ENCODE results near the gene DENND4C. TPM values are rescaled to one million over a fixed set of nuclear protein-coding genes. Genes with fewer than 3 reads are reported as not detected.
A peak's percentile ranks its signal among the peaks of the same experiment; 100 is the strongest.
"Not testable (repeated sequence)": the region's sequence is repeated elsewhere in the genome, so short reads cannot be mapped to it uniquely, and the experiment has no call there.

The DENND4C gene
- total and polyA plus RNA-seq, 10 donors, result 3.7 to 106 (median 48.7) TPM

DNA sequence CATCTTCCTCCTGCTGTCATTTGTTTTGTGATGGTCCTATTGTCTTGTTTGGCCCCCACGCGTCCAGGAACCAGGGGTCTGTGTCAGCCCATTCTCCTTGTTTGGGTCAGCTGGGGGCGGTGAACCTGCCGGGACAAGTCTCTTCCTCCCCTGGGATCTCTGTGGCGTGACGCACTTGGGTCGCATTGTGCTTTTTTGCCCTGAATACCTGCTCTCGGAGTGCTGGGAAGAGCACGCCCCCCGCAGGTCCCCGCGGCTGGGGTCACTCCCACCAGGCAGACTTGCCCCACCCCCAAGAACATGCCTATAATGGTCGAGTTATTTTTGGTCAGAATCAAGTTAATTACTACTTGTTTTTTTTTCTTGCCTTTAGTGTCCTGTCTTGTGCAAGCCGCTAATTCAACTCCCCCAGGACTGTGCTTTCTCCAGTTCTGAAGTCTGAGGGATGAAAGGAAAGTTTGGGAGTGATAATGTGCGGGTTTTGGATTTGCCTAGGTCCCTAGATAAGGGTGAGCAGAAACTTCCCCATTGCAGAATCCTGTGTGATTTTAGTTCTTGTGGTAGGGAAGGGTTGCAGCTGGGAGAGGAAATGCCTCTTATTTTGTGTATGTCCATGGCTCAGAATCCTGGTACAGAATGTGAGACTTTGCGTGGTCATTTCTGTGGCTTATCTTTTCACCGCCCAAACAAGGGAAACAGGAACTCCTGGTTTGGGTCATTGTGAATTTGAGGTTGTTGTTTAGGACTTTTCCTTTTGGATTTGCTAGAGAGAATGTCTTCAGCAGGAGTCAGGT is 179.1 kb downstream of the DENND4C start:
- Histone ChIP-seq H3K4me3 (peak overlapping the region; percentile 75 to 92 (median 82)), H3K4me1 (peaks cover 3 to 26% (median 15%) of the 10 kb centered on the region in 6 donors), H3K27ac (peak overlapping the region; percentile 72 to 89 (median 84)), H3K27me3 (replicated peaks in 1 of 7) (no peaks in the 10 kb centered on the region), H3K9me3 (no peaks in the 10 kb centered on the region), H3K36me3 (no peaks in the 10 kb centered on the region)
- peak; percentile 83 for DNase-seq
- 2 to 5% (median 3%) methylated on average over 17 of the region's 17 CpGs for WGBS, 5 donors
- TF ChIP-seq POLR2AphosphoS5 (IDR thresholded peaks at IDR 0.05) (no peak), POLR2A (IDR thresholded peaks at IDR 0.05) (no peak)
- TF ChIP-seq, protein P1, sequence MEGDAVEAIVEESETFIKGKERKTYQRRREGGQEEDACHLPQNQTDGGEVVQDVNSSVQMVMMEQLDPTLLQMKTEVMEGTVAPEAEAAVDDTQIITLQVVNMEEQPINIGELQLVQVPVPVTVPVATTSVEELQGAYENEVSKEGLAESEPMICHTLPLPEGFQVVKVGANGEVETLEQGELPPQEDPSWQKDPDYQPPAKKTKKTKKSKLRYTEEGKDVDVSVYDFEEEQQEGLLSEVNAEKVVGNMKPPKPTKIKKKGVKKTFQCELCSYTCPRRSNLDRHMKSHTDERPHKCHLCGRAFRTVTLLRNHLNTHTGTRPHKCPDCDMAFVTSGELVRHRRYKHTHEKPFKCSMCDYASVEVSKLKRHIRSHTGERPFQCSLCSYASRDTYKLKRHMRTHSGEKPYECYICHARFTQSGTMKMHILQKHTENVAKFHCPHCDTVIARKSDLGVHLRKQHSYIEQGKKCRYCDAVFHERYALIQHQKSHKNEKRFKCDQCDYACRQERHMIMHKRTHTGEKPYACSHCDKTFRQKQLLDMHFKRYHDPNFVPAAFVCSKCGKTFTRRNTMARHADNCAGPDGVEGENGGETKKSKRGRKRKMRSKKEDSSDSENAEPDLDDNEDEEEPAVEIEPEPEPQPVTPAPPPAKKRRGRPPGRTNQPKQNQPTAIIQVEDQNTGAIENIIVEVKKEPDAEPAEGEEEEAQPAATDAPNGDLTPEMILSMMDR (IDR thresholded peaks at IDR 0.05 in 8 of 11, conservative IDR thresholded peaks at IDR 0.05 in 3 of 11), result no peak
- intact Hi-C loops (cut with DNase I; ENCODE audit: low total_unique reads), result no loop called here

DNA sequence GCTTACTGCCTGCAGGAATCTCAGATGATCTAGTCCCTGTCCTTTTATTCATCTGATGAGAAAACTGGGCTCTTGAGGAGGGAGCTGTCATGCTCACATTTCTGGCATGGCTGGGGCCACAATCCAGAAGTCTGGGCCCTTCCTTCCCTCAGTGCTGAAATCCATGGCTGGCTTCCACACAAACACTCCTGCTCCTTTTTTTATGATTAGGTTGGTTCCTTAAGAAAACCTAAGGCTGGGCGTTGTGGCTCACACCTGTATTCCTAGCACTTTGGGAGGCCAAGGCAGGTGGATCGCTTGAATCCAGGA is 179.7 kb downstream of the DENND4C start:
- intact Hi-C loops (cut with DNase I; ENCODE audit: low total_unique reads), result no loop called here
- H3K4me3 ChIP-seq, result peak overlapping the region in 5 of 8 donors; percentile 75 to 92 (median 81)

DNA sequence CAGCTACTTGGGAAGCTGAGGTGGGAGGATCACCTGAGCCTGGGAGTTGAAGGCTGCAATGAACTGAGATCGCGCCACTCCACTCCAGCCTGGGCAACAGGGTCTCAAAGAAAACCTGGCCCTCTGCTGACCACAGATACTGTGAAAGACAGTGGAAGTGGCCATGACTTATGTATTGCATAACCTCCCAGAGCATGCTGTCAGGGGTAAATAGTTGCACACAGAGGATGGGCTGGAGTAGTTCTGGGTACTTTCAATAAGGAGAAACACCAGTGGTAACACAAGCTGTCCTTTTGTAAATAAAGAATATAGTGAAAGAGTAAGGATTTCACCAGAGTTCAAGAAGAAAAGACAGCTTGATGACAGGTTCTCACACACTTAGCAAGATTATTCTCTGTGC is 180.1 kb downstream of the DENND4C start:
- no peaks in the 10 kb centered on the region for H3K9me3 ChIP-seq
- no peak overlapping the region for H3K4me3 ChIP-seq
- intact Hi-C loops (cut with DNase I; ENCODE audit: low total_unique reads), result no loop called here
- no peaks in the 10 kb centered on the region for H3K27me3 ChIP-seq (replicated peaks in 1 of 7)
- 98 to 100% (median 100%) methylated on average over 2 of the region's 2 CpGs for WGBS, 5 donors
- H3K4me1 ChIP-seq, result peaks cover 3 to 26% (median 15%) of the 10 kb centered on the region in 6 donors
- H3K27ac ChIP-seq, result no peak overlapping the region
- DNase-seq, result no peak
- H3K36me3 ChIP-seq, result no peaks in the 10 kb centered on the region
- TF ChIP-seq POLR2AphosphoS5 (IDR thresholded peaks at IDR 0.05) (no peak), POLR2A (IDR thresholded peaks at IDR 0.05) (no peak)
- TF ChIP-seq, protein P1 (IDR thresholded peaks at IDR 0.05 in 8 of 11, conservative IDR thresholded peaks at IDR 0.05 in 3 of 11), result no peak

More for the DNA sequence above, 179.7 kb downstream of the DENND4C start:
- Histone ChIP-seq H3K27ac (peak overlapping the region in 1 of 8 donors; percentile 87), H3K27me3 (replicated peaks in 1 of 7) (no peaks in the 10 kb centered on the region), H3K4me1 (peaks cover 3 to 26% (median 15%) of the 10 kb centered on the region in 6 donors), H3K9me3 (no peaks in the 10 kb centered on the region), H3K36me3 (no peaks in the 10 kb centered on the region)
- 95 to 100% (median 98%) methylated on average over 2 of the region's 2 CpGs for WGBS, 5 donors
- no peak for DNase-seq
- TF ChIP-seq POLR2AphosphoS5 (IDR thresholded peaks at IDR 0.05) (no peak), POLR2A (IDR thresholded peaks at IDR 0.05) (no peak)
- TF ChIP-seq, protein P1 (IDR thresholded peaks at IDR 0.05 in 8 of 11, conservative IDR thresholded peaks at IDR 0.05 in 3 of 11), result no peak

DNA sequence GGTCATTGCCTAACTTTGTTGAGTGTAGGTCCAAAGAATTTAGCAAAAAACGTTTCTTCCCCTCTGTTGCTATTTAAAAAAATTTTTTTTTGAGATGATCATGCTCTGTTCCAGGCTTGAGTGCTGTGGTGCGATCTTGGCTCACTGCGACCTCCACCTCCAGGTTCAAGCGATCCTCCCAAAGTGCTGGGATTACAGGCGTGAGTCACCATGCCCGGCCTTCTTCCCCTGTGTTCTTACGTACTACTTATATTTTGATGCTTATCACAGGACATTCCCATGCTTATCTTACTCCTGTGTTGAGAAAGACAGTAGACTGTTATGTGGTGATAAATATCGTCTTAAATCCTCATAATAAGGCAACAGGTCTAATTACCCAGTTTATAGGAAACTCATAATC is 180.8 kb downstream of the DENND4C start:
- Histone ChIP-seq H3K4me1 (peaks cover 3 to 26% (median 15%) of the 10 kb centered on the region in 6 donors), H3K27ac (no peak overlapping the region), H3K27me3 (replicated peaks in 1 of 7) (no peaks in the 10 kb centered on the region), H3K9me3 (no peaks in the 10 kb centered on the region), H3K36me3 (no peaks in the 10 kb centered on the region), H3K4me3 (no peak overlapping the region)
- intact Hi-C loops (cut with DNase I; ENCODE audit: low total_unique reads), result no loop called here
- no peak for TF ChIP-seq POLR2A (IDR thresholded peaks at IDR 0.05)
- 88 to 95% (median 93%) methylated on average over 8 of the region's 8 CpGs for WGBS, 5 donors
- DNase-seq, result no peak

DNA sequence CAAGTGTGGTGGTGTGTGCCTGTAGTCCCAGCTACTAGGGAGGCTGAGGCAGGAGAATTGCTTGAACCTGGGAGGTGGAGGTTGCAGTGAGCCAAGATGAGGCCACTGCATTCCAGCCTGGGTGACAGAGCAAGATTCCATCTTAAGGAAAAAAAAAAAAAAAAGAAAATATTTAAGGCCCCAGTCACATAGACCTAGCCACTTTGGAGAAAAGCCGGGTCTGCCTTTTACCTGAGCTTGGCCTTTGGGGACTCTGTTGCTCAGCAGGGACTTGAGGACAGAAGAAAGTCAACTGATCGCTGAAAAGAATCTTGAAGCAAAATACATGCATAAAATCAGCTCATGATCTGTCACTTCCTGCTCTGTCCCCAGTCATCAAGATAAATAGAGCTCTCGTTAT is 183.0 kb downstream of the DENND4C start:
- H3K27me3 ChIP-seq (replicated peaks in 1 of 7); DNase-seq; H3K9me3 ChIP-seq; H3K4me3 ChIP-seq; H3K36me3 ChIP-seq; intact Hi-C loops (cut with DNase I; ENCODE audit: low total_unique reads): not testable (repeated sequence)
- Histone ChIP-seq H3K4me1 (peaks cover 3 to 19% (median 10%) of the 10 kb centered on the region in 6 donors), H3K27ac (peak overlapping the region in 1 of 8 donors; percentile 5)
- WGBS, 5 donors, result 57 to 86% (median 81%) methylated on average over 3 of the region's 3 CpGs
